ENCODE data around the gene CTSL.

The CTSL gene

DNA sequence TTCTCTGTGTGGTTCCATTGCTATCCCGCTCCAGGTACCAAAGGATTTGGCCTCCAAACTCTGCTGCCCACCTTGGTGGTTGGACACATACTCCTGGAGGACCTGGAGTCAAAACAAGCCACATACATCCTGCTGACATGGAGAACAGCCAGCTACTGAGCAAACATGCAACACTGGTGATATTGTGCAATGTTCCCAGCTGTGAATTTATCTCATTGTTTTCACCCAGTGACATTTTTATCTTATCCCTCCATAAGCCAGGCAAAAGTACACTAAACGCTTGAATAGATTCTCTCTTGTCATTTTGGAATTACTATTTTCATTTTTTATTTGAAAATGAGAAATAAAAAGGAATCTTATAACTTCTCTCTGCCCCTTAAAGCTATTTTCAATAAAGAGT lies 11.1 kb upstream of the CTSL start:
- peak; percentile 50 for DNase-seq (ENCODE audit: extremely low read depth, low read depth)
- TF ChIP-seq, protein P1, sequence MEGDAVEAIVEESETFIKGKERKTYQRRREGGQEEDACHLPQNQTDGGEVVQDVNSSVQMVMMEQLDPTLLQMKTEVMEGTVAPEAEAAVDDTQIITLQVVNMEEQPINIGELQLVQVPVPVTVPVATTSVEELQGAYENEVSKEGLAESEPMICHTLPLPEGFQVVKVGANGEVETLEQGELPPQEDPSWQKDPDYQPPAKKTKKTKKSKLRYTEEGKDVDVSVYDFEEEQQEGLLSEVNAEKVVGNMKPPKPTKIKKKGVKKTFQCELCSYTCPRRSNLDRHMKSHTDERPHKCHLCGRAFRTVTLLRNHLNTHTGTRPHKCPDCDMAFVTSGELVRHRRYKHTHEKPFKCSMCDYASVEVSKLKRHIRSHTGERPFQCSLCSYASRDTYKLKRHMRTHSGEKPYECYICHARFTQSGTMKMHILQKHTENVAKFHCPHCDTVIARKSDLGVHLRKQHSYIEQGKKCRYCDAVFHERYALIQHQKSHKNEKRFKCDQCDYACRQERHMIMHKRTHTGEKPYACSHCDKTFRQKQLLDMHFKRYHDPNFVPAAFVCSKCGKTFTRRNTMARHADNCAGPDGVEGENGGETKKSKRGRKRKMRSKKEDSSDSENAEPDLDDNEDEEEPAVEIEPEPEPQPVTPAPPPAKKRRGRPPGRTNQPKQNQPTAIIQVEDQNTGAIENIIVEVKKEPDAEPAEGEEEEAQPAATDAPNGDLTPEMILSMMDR (IDR thresholded peaks at IDR 0.05; ENCODE audit: low read depth, low read length), result no peak

DNA sequence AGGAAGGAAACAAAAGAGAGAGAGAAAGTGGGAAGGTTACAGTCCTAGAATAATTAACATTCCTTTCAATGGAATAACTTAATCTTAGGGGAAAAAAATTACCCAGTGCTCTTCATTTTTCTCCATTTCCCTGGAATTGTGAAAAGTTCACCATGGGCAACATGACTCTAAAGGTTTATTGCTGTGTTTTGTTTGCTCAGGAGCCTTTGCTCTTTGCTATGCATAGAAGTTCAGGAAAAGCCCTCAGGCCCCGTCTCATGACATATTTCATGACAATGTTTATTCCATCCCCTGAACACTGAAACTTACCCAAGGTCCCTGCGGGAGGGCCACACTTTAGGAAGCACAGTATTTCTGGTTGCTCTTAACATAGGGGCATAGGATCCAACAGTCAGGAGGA lies 9.8 kb upstream of the CTSL start:
- DNase-seq (ENCODE audit: extremely low read depth, low read depth), result no peak
- TF ChIP-seq, protein P1 (IDR thresholded peaks at IDR 0.05; ENCODE audit: low read depth, low read length), result no peak

DNA sequence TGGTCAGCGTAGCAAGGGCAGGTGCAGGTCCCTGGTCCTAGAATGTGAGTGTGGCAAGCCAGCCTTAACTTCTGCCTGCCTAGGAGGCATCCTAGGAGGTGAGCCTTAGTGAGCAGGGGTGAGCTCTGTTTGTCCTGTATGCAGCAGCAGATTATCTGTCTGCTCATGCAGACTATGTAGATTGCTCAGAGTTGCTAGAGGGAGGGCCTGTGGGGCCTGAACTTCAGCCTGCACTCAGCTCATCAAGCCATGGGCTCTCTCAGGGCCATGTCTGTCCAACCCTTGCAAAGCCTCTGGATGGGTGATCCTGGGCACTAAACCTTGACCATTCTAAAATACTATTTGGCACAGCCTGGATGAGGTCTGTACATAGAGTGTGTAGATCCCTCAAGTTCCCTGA lies 8.5 kb upstream of the CTSL start:
- TF ChIP-seq, protein P1 (IDR thresholded peaks at IDR 0.05; ENCODE audit: low read depth, low read length), result no peak
- no peak for DNase-seq (ENCODE audit: extremely low read depth, low read depth)

DNA sequence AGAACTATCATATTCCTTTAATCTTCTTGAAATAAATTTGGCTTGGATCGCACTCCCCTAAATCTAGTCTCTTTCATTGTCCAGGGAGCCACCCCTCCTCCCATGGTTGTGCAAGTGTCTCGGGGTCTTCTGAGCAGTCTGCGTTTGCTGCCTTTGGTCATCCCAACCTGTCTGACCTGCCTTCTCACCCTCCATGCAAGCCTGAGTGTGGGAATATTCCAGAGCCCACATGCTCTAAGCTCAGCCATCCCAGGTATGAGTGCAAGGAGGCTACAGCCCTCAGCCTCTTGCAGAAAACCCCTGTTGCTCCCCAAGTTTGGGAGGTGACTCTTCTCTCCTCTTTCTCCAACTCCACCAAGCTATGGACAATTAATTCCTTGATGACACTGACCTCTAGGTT lies 7.7 kb upstream of the CTSL start:
- TF ChIP-seq, protein P1 (IDR thresholded peaks at IDR 0.05; ENCODE audit: low read depth, low read length), result no peak
- no peak for DNase-seq (ENCODE audit: extremely low read depth, low read depth)

DNA sequence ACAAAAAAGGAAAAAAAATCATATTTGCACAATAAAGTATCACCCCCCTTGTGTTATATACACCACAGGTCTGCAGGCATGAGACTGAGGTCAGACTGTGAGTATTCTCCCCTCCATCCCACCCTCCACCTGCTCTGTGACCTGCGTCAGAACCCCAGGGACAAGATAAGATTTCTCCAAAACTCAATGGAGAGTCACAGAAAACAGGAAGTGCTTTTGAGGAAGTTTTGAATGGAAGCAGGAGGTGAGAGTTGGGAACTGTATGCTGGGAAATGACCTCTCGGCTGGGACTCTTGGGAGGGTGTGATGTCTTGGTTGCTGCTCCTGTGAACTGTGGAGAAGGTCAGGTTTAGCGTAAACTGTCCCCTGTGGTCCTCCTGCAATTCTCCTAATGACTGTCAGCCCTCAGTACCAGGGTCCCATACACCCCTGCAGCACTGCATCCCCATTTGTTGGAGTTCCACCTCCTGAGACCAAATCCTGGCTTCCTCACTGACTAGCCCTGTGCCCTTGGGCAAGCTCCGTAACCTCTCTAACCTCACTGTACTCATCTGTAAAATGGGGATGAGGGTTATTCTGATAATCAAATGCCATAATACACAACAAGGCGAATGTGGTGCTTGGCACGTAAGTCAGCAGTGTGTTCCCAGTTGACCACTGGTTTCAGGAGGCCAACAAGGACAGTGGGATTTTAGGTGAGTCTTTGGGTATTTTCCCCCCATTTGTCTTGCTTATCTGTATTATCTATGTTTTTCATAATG lies 6.9 kb upstream of the CTSL start:
- no peak for DNase-seq (ENCODE audit: extremely low read depth, low read depth)
- TF ChIP-seq, protein P1 (IDR thresholded peaks at IDR 0.05; ENCODE audit: low read depth, low read length), result no peak

DNA sequence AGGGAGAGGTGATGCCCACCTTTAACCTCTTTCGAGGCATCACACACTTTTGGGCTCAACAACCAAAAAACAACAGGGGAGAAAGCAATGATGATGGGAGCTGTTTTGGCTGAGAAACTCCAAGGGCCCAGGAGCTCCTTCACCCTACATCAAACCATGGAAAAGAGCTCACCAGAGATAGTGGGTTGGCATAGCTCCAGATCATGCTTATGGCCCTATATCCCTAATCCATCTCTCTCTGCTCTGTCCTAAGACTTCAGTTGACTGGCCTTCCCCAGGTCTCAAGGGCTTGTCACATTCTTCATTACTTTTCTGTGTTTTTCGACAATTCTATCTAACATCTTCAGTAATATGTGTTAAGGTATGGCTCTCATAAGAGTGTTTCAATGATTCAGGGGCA lies 5.7 kb upstream of the CTSL start:
- DNase-seq (ENCODE audit: extremely low read depth, low read depth), result no peak
- TF ChIP-seq, protein P1 (IDR thresholded peaks at IDR 0.05; ENCODE audit: low read depth, low read length), result no peak

DNA sequence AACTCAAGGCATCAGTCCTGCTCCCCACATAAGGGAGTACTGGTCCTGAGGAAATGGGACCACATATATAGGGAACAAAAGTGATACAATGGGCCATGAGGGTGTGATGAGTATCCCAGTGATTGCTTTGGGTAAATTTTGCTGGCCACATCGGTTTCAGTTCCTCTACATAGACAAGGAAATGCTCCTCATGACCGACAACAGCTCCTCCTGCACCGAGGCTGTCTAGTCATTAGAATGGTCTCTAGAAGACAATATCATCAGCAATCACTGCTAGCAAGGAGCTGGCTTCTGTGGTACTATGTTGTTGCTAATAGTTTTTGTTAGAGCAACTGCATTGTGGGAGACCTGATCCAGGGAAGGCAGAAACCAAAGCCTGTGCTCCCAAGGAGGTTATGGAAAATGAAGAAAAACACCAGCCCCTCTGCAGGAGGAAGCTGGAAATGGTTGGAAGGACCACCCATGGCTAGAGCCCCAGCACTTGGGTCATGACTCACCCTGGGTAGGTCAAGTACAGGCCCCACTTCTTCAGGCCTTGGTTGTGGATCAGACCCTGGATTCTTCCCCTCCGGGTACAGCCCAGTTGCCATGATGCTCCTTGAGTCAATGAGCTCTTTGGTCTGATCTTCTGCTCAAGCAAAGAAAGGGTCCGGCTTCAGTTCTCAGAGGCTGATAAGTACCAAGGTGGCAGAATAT lies 3.4 kb upstream of the CTSL start:
- TF ChIP-seq, protein P1 (IDR thresholded peaks at IDR 0.05; ENCODE audit: low read depth, low read length), result no peak
- DNase-seq (ENCODE audit: extremely low read depth, low read depth), result no peak

Measured in AG09319 (cell line).